OCI-M1 (cell line): Measurements from ENCODE around the gene SMOC2.

Experiments
- DNase-seq: peaks from one replicate; lab custom pipeline; 2025; lab: John Stamatoyannopoulos, UW

The SMOC2 gene

GRCh38 chr6:168709390-168709789, 268.4 kb downstream of the SMOC2 start:
- DNase-seq: no peak

- no peak for DNase-seq
Observed at GRCh38 chr6:168709991-168710390, 269.0 kb downstream of the SMOC2 start.

GRCh38 chr6:168711049-168711640, 270.2 kb downstream of the SMOC2 start:
- peak; percentile 6 for DNase-seq

GRCh38 chr6:168711666-168712300, 270.8 kb downstream of the SMOC2 start:
- no peak for DNase-seq

GRCh38 chr6:168712993-168713392, 272.0 kb downstream of the SMOC2 start:
- no peak for DNase-seq

- no peak for DNase-seq
Observed at GRCh38 chr6:168713839-168714238, 272.9 kb downstream of the SMOC2 start.

- no peak for DNase-seq
Observed at GRCh38 chr6:168714547-168715260, 273.7 kb downstream of the SMOC2 start.

- no peak for DNase-seq
Observed at GRCh38 chr6:168715643-168716481, 274.9 kb downstream of the SMOC2 start.

- DNase-seq: no peak
Observed at GRCh38 chr6:168716581-168716980, 275.6 kb downstream of the SMOC2 start.

- DNase-seq: no peak
Observed at GRCh38 chr6:168717491-168717890, 276.5 kb downstream of the SMOC2 start.
